HG02759 (cell line): ENCODE data around the gene MGRN1.

Experiments used
- ATAC-seq: cut with Tn5 transposase; IDR thresholded peaks from one replicate; pipeline ENCODE4 v1.9.1; 2021; ENCODE audit warnings: mild to moderate bottlenecking, moderate library complexity; ENCODE audit not compliant: unreplicated experiment

MGRN1 gene

GRCh38 chr16:4696905-4697847, 72.5 kb downstream of the MGRN1 start:
- no peak for ATAC-seq

GRCh38 chr16:4697848-4698291, 73.2 kb downstream of the MGRN1 start:
- no peak for ATAC-seq

GRCh38 chr16:4698321-4699045, 73.9 kb downstream of the MGRN1 start:
- ATAC-seq = no peak

GRCh38 chr16:4699046-4699556, 74.5 kb downstream of the MGRN1 start:
- ATAC-seq = no peak

- ATAC-seq = no peak
Measured at GRCh38 chr16:4700380-4700996, 75.9 kb downstream of the MGRN1 start.

GRCh38 chr16:4700997-4701743, 76.5 kb downstream of the MGRN1 start:
- no peak for ATAC-seq

GRCh38 chr16:4701791-4702465, 77.3 kb downstream of the MGRN1 start:
- ATAC-seq = no peak

GRCh38 chr16:4702466-4702808, 77.8 kb downstream of the MGRN1 start:
- no peak for ATAC-seq

GRCh38 chr16:4703906-4704305, 79.3 kb downstream of the MGRN1 start:
- no peak for ATAC-seq

GRCh38 chr16:4704491-4704890, 79.9 kb downstream of the MGRN1 start:
- no peak for ATAC-seq

- no peak for ATAC-seq
Measured at GRCh38 chr16:4704913-4705312, 80.3 kb downstream of the MGRN1 start.

- no peak for ATAC-seq
Measured at GRCh38 chr16:4706871-4707270, 82.2 kb downstream of the MGRN1 start.

GRCh38 chr16:4709481-4709880, 84.9 kb downstream of the MGRN1 start:
- ATAC-seq = no peak

GRCh38 chr16:4713663-4714501, 89.3 kb downstream of the MGRN1 start:
- no peak for ATAC-seq

- no peak for ATAC-seq
Measured at GRCh38 chr16:4714996-4715395, 90.4 kb downstream of the MGRN1 start.

GRCh38 chr16:4718466-4718865, 93.8 kb downstream of the MGRN1 start:
- no peak for ATAC-seq

GRCh38 chr16:4723071-4723767, 98.6 kb downstream of the MGRN1 start:
- ATAC-seq = no peak

GRCh38 chr16:4724661-4725270, 100.1 kb downstream of the MGRN1 start:
- ATAC-seq = no peak
